Astrocyte of the cerebellum (primary cell): ENCODE data around the gene PNPLA2.

Source experiments
- DNase-seq: peaks from one replicate; pipeline ENCODE4 v3.0.0-alpha.2; 2011; ENCODE audit warnings: low read depth
- H3K4me3 ChIP-seq: 2 replicates; pipeline ENCODE4 v1.5.1; 2011; ENCODE audit warnings: mild to moderate bottlenecking, low read depth, low read length, moderate library complexity
- in situ Hi-C: cut with HindIII; loops from 2 replicates; pipeline ENCODE4 v1.10.0; 2017; ENCODE audit warnings: low sequenced_read_pairs
- TF ChIP-seq, protein P1 (sequence below): IDR thresholded peaks from 2 replicates; pipeline ENCODE4 v1.5.1; 2012; ENCODE audit warnings: low read length, low read depth, moderate library complexity, mild to moderate bottlenecking; ENCODE audit errors: missing control alignments

Gene PNPLA2

GRCh38 chr11:824942-825341 is 6.2 kb downstream of the PNPLA2 start:
- TF ChIP-seq, protein P1, sequence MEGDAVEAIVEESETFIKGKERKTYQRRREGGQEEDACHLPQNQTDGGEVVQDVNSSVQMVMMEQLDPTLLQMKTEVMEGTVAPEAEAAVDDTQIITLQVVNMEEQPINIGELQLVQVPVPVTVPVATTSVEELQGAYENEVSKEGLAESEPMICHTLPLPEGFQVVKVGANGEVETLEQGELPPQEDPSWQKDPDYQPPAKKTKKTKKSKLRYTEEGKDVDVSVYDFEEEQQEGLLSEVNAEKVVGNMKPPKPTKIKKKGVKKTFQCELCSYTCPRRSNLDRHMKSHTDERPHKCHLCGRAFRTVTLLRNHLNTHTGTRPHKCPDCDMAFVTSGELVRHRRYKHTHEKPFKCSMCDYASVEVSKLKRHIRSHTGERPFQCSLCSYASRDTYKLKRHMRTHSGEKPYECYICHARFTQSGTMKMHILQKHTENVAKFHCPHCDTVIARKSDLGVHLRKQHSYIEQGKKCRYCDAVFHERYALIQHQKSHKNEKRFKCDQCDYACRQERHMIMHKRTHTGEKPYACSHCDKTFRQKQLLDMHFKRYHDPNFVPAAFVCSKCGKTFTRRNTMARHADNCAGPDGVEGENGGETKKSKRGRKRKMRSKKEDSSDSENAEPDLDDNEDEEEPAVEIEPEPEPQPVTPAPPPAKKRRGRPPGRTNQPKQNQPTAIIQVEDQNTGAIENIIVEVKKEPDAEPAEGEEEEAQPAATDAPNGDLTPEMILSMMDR, result no peak
- in situ Hi-C loops, result no loop called here
- H3K4me3 ChIP-seq, result no peak overlapping the region
- DNase-seq, result no peak

DNA sequence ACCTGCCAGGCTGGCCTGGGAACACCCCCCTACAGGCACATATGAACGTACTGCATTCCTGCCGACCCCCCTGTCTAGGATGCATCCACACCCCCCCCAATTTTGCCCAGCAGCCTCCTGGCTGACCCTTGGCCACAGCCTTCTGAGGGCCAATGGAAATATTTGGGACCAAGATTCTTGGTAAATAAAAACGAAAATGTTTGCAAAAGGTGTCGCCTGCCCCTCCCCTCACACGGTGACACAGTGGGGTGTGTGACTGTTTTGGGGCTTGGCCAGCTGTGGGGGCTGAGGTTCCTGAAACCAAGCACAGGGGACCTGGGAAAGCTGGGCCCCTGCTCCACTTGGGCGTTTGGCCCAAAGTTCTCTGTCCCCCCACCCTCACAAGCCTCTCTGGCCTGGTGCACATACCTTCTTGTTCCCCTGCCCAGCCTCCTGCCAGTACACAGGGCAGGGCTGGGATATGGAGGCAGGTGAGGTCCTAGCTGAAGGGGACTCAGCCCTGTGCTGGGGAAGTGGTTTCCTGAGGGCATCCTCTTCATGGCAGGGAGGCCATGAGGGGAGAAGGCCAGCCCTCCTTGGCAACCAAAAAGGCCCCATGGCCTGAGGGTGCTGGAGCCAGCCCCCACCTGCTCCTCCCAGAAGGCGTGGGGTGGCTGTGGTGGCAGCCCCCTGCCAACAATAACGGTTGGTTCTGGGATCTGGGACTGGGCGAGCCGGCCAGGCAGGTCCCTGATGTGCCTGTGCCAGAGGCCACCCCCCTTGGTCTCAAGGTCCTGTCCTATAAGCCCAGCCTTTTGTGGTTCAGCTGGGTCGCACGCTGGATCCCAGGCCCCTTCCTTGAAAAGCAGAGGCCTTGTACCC is 6.9 kb downstream of the PNPLA2 start:
- in situ Hi-C loops, result no loop called here
- TF ChIP-seq, protein P1, result no peak
- H3K4me3 ChIP-seq, result no peak overlapping the region
- no peak for DNase-seq

GRCh38 chr11:826227-826621 is 7.5 kb downstream of the PNPLA2 start:
- in situ Hi-C loops, result no loop called here
- TF ChIP-seq, protein P1, result no peak
- no peak overlapping the region for H3K4me3 ChIP-seq
- no peak for DNase-seq

DNA sequence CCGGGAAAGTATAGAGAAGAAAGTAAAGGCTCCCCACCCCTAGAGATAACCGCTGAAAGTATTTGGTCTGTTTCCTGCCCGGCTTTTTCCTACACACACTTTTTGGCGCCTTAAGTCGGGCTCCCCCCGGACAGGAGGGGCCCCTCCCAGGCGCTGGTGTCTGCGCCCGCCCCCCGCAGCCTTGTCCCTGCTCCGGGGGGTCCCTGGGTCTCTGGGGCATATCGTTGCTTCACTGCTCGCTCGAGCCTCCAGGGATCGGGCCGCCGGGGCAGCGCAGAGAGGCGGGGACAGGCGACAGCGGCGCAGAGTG is 8.1 kb downstream of the PNPLA2 start:
- DNase-seq, result no peak
- in situ Hi-C loops, result no loop called here
- peak overlapping the region; percentile 21 for H3K4me3 ChIP-seq
- TF ChIP-seq, protein P1, result no peak

GRCh38 chr11:827146-827896 is 8.6 kb downstream of the PNPLA2 start:
- peak overlapping the region; percentile 21 for H3K4me3 ChIP-seq
- in situ Hi-C loops, result no loop called here
- TF ChIP-seq, protein P1, result no peak
- no peak for DNase-seq

DNA sequence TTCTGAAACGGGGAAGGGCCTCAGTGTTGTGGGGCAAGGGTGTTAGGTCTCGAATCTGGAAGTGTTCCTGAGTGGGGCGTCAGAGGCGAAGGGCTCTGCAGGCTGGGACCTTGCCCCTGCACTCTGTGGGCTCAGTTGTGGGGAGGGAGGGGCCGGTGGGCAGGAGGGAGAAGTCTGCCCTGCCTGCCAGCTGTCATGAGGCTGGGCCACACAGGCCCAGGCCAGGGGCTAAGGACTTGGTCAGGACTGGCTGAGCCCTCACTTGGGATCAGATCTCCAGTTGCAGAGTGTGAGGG is 9.1 kb downstream of the PNPLA2 start, which contains the start of gene CRACR2B:
Gene CRACR2B, plus strand, starts transcription at position 23 of the 296 bp plus-strand sequence. CDS start 689 bp downstream, outside the sequence.
- in situ Hi-C loops, result no loop called here
- TF ChIP-seq, protein P1, result no peak
- H3K4me3 ChIP-seq, result peak within 1 kb of the TSS; percentile 21
- no peak for DNase-seq
